ENCODE results near the gene PNPO. TPM values are rescaled to one million over a fixed set of nuclear protein-coding genes. Genes with fewer than 3 reads are reported as not detected.
A peak's percentile ranks its signal among the peaks of the same experiment; 100 is the strongest.

The PNPO gene
- total and polyA plus RNA-seq, 2 of the 13 experiments (the other 11 are each of a cell fraction or from before 2014, with no cell fraction given): 47.9 to 63.3 TPM

DNA sequence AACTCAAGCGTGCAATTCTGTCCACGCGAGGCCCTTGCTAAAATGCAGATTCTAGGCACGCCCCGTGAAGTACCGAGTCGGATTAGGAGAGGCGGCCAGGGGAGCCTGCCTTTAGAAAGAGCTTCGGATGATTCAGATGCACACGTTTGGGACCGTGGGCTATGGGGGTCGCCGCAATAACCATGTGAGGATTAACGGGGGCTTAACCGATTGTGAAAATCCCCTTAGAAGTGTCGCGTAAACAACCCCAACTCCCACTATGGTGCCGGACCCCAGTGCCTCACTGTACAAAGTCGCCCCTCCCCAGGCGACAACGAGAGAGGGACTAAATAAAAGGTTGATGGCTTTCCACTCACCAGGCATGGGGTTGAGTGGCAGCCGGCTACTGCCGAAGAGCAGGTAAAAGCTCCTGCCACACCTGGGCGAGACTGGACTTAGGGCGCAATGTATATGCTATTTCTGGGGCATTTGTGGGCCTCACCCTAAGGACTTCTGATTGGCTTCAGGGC, 46.0 kb upstream of the PNPO start (continued):
- TF ChIP-seq THAP7 (CRISPR knock-in tag; IDR thresholded peaks at IDR 0.05) (peak; percentile 99), ZGPAT (CRISPR knock-in tag; IDR thresholded peaks at IDR 0.05) (peak; percentile 32; the same call in 1 of the 2 replicates), ZNF317 (CRISPR knock-in tag; IDR thresholded peaks at IDR 0.05) (no peak), TP53 (CRISPR knock-in tag; conservative IDR thresholded peaks at IDR 0.05) (0 out of 2 replicates have a peak, but pooled peaks have one; percentile 42), ZNF546 (CRISPR knock-in tag; conservative IDR thresholded peaks at IDR 0.05) (no peak), HBP1 (CRISPR knock-in tag; IDR thresholded peaks at IDR 0.05; ENCODE audit: low read depth) (no peak), PHF8 (CRISPR knock-in tag; IDR thresholded peaks at IDR 0.05) (peak; percentile 90), ARNTL (CRISPR knock-in tag; IDR thresholded peaks at IDR 0.05) (peak; percentile 21; the same call in 1 of the 2 replicates), ZNF569 (CRISPR knock-in tag; IDR thresholded peaks at IDR 0.05; ENCODE audit: borderline replicate concordance) (no peak), CCAR2 (optimal IDR thresholded peaks at IDR 0.05; ENCODE audit: low read depth, low read length) (no peak), ZNF350 (CRISPR knock-in tag; IDR thresholded peaks at IDR 0.05; ENCODE audit: borderline replicate concordance, low read depth) (peak; percentile 75), SKIL (CRISPR knock-in tag; IDR thresholded peaks at IDR 0.05; ENCODE audit: borderline replicate concordance) (no peak), ZNF572 (CRISPR knock-in tag; IDR thresholded peaks at IDR 0.05) (no peak), GTF3A (CRISPR knock-in tag; conservative IDR thresholded peaks at IDR 0.05) (no peak), ZBTB43 (CRISPR knock-in tag; conservative IDR thresholded peaks at IDR 0.05) (no peak), DPF2 (CRISPR knock-in tag; IDR thresholded peaks at IDR 0.05; ENCODE audit: borderline replicate concordance, low read depth) (no peak), POGZ (CRISPR knock-in tag; IDR thresholded peaks at IDR 0.05) (no peak), CSRNP1 (CRISPR knock-in tag; IDR thresholded peaks at IDR 0.05) (peak; percentile 96), ZNF24 (IDR thresholded peaks at IDR 0.05) (0 out of 2 replicates have a peak, but pooled peaks have one; percentile 8)
